Fibroblast of skin of right biceps (primary cell): Measurements from ENCODE around the gene KPNA5.
"Not testable (repeated sequence)": the region's sequence is repeated elsewhere in the genome, so short reads cannot be mapped to it uniquely, and the experiment has no call there.

Experiments used
- DNase-seq: peaks from one replicate; pipeline ENCODE4 v3.0.0-alpha.2; 2013

KPNA5 gene

GRCh38 chr6:116680880-116681672 lies at the start of gene KPNA5:
TSS of gene KPNA5 (plus strand) at chr6:116681211. CDS start at chr6:116681335, 124 bp downstream.
- DNase-seq: peak; percentile 93

DNA sequence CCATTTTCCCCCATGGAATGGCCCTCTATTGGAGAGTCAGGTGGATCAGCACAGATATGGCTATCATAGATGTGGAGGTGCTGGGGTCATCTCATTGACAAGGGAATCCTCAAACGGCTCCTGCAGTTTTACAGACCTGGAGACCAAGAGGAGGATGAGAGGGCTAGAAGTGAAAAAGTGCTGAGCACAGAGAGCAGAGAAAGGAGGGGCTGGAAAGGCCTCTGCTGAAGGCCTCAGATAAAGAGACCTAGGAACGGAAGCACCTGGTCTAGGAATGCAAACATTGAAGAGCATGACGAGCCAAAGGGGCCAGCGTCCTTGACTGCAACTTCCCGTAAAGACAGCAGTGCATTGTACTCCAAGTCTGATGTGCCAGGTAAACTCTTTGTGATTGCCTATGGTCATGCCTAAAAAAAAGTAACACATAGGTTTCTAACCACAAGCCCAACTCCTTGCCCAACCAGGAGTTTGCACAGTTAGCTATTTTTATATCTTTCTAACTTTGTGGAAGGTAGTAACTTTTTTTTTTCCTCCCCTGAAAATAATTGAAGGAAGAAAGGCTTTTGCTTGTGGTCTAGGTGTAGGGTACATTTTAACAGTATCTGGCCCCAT lies 49.5 kb upstream of the KPNA5 start:
- no peak for DNase-seq

- no peak for DNase-seq
These were observed 47.3 kb upstream of the KPNA5 start for GRCh38 chr6:116633685-116634084.

DNA sequence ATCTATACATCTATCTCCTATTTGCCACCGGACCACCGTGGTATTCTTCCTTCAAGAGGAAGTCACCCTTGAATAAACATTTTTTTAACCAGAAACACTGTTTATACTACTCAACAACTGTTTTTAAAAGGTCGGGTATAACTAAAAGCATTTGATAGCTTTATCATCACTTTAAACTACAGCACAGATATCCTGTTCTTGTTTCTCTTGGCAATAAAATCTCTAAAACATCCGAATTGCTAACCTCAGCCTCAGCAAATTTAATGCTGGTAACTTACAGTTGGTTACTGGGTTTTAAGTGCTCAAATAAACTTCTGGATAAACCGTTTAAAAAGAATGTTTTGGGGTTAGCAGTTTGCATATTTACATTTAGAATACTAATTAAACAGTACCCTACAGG lies 32.9 kb upstream of the KPNA5 start:
- no peak for DNase-seq

GRCh38 chr6:116649129-116649528 lies 31.9 kb upstream of the KPNA5 start:
- DNase-seq: no peak

DNA sequence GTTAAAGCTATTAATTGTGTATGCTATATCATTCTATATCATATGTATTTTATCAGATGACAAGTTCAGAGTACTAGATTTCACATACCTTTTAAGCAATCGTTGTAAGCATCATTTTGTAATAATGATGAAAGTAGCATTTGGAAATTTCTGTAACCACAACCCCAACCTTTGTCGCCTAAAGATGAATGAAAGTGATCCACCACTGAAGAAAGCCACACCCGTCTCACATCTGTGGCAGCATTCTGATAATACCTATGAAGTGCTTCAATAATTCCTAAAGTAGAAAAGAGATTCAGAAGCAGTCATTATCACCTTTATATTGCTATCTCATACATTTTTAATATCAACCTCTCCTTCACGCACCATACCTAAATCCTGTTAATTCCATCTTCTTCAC lies 29.1 kb upstream of the KPNA5 start:
- no peak for DNase-seq

DNA sequence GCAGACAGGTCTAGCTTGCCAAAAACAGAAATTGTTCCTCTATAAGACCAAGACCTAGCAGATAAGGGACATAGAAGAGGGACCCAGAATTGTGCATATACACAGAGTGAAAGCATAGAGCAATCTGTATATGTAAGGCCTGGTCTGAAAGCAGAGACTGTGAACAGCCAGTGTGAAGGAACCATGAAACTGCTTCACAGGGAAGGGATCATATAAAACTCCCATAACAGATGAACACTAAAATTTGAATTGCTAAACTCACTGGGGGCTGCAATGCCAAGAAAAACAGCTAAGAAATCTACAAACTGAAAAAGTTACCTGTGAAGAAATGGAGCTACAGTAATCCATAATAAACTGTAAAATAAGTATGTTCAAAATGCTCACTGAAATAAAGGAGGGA lies 19.4 kb upstream of the KPNA5 start:
- no peak for DNase-seq

DNA sequence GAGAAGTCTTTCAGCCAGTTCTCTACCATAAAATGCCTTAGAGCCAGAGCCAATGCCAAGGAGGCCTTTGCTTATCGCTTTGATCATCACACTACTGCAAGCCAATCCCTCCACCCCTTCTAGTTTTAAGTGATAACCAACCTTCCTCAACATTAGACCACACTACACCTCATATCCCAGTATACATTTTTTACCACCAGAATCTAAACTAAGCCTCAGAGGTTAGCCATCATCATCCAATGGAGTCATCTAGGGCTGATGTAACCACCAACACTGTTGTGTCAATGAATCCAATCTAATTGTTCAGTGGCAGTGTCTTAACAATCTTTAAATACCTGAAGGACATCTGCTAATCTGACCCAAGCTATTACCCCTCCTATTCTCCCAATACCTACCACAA lies 18.8 kb upstream of the KPNA5 start:
- no peak for DNase-seq

- no peak for DNase-seq
These were observed 17.7 kb upstream of the KPNA5 start for GRCh38 chr6:116663308-116663707.

- not testable (repeated sequence) for DNase-seq
These were observed 16.8 kb upstream of the KPNA5 start for GRCh38 chr6:116664169-116664568.

DNA sequence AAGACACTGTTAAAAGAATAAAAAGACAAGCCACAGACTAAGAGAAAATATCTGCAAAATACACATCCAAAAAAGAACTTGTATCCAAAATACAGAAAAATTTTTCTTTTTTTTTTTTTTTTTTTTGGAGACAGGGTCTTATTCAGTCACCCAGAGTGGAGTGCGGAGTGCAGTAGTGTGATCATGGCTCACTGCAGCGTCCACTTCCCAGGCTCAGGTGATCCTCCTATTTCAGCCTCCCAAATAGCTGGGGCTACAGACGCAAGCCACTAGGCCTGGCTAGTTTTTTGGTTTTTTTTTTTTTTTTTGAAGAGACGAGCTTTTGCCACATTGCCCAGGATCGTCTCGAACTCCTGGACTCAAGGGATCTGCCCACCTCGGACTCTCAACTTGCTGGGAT lies 15.5 kb upstream of the KPNA5 start:
- no peak for DNase-seq

GRCh38 chr6:116666869-116667268 lies 14.1 kb upstream of the KPNA5 start:
- DNase-seq: no peak

GRCh38 chr6:116667623-116668022 lies 13.4 kb upstream of the KPNA5 start:
- no peak for DNase-seq

DNA sequence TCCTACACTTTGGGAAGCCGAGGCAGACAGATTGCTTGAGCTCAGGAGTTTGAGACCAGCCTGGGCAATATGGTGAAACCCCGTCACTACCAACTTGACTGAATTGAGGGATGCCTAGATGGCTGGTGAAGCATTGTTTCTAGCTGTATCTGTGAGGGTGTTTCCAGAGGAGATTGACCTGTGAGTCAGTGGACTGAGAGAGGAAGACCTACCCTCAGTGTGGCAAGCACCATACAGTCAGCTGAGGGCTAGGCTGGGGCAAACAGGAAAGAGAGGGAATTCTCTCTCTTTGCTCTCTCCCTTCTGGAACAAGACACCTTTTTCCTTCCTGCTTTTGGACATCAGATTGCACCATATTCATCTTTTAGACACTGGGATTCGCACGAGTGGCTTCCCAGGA lies 8.7 kb upstream of the KPNA5 start:
- no peak for DNase-seq

GRCh38 chr6:116676021-116676420 lies 5.0 kb upstream of the KPNA5 start:
- DNase-seq: no peak

DNA sequence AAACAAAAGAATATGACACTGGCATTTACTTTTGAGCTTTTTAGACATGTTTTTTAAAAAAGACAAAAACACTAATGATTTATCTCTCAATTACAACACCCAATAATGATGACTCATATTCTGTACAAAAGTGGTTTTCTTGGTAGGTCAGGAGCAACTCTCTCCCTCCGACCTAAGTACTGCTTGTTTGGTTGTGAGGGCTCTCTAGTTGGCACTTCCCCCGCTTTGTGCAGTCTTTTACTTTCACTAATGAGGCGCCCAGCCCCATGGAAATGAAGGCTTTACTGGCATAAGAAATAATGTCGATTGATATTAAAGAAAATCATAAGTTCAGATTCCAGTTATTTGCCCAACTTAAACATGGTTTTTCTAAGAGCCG lies 1.3 kb downstream of the KPNA5 start:
- peak; percentile 28 for DNase-seq

- DNase-seq: no peak
These were observed 4.5 kb downstream of the KPNA5 start for GRCh38 chr6:116685437-116685993.

DNA sequence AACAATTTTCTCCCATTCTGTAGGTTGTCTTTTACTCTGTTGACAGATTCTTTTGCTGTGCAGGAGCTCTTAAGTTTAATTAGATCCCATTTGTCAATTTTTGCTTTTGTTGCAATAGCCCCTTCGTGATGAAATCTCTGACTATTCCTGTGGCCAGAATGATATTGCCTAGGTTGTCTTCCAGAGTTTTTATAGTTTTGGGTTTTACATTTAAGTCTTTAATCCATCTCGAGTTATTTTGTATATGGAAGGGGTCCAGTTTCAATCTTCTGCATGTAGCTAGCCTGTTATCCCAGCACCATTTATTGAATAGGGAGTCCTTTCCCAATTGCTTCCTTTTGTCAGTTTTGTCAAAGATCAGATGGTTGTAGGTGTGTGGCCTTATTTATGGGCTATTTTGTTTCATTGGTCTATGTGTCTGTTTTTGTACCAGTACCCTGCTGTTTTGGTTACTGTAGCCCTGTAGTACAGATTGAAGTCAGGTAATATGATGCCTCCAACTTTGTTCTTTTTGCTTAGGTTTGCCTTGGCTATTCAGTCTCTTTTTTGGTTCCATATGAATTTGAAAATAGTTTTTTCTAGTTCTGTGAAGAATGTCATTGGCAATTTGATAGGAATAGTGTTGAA lies 5.6 kb downstream of the KPNA5 start:
- DNase-seq: not testable (repeated sequence)

- DNase-seq: no peak
These were observed 10.1 kb downstream of the KPNA5 start for GRCh38 chr6:116691154-116691553.

DNA sequence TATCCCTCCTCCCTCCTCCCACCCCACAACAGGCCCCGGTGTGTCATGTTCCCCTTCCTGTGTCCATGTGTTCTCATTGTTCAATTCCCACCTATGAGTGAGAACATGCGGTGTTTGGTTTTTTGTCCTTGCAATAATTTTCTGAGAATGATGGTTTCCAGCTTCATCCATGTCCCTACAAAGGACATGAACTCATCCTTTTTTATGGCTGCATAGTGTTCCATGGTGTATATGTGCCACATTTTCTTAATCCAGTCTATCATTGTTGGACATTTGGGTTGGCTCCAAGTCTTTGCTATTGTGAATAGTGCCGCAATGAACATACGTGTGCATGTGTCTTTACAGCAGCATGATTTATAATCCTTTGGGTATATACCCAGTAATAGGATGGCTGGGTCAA lies 11.9 kb downstream of the KPNA5 start:
- DNase-seq: not testable (repeated sequence)

- not testable (repeated sequence) for DNase-seq
These were observed 12.3 kb downstream of the KPNA5 start for GRCh38 chr6:116693275-116693674.

GRCh38 chr6:116695401-116695800 lies 14.4 kb downstream of the KPNA5 start:
- no peak for DNase-seq

- no peak for DNase-seq
These were observed 16.5 kb downstream of the KPNA5 start for GRCh38 chr6:116697480-116697879.

GRCh38 chr6:116703888-116704287 lies 22.9 kb downstream of the KPNA5 start:
- not testable (repeated sequence) for DNase-seq
